ENCODE data around the gene TIGD4.
"Not testable (repeated sequence)": the region's sequence is repeated elsewhere in the genome, so short reads cannot be mapped to it uniquely, and the experiment has no call there.

The TIGD4 gene

DNA sequence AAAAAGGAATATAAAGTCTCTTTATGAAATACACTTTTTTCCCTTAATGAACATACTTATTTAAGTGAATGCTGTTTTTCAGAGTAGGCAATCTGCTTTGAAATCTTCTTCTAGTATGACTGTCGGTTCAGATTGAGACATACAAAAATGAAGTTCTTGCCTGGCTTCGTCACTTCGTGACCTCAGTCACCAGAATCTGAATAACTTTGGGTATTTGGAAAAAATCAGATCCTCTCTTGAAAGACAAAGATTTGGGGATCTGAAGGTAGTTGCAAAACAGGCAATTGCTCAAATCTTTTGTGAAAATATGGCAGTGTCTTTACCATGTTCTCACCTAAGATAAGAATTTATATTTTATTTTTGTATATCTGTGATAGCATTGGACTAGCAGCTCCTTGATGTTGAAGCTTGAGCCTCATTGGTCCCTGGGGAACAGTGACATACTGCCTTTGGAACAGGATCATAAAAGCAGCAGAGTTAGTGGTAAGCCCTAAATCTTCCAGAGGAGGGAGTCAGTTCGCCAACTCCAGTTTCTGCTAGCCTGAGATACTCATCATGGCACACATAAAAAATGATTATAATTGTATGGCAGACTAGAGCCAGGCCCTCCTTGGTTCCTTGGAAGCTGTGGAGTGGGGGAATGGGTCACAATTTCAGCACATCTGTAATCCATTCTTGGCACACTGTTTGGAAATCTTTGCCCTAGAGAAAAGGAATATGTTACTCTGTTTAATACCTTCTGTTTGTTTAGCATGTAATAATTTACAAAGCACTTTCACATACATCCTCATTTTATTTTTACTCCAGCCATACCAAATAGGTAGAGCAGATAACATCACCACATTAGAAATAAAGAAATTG is 5.2 kb upstream of the TIGD4 start:
- in situ Hi-C loops (cut with MboI; ENCODE audit: low sequenced_read_pairs), result no loop called here

- in situ Hi-C loops (cut with MboI; ENCODE audit: low sequenced_read_pairs), result no loop called here
These were observed 793 bp upstream of the TIGD4 start for GRCh38 chr4:152780267-152780778.

- in situ Hi-C loops (cut with MboI; ENCODE audit: low sequenced_read_pairs), result no loop called here
These were observed 646 bp downstream of the TIGD4 start for GRCh38 chr4:152778656-152779512.

GRCh38 chr4:152777488-152777887 is 2.0 kb downstream of the TIGD4 start:
- in situ Hi-C loops (cut with MboI; ENCODE audit: low sequenced_read_pairs), result no loop called here

DNA sequence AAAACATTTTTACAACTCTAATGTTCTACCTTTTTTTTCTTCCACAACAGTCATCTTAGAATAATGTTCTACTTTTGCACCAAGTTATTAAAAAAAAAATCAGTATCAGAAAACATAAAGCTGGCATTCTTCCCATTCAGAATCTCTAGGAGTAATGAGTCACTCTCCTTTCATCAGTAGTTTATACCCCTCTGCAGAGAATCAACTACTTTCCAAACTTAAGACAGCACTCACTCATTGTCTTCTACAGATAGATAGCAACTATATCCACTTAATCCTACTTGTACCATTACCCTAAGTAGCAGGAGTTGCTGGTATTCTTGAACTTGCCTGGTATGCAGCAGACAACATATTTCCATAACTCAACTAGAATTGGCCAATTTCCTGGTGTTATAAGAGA is 3.2 kb downstream of the TIGD4 start:
- in situ Hi-C loops (cut with MboI; ENCODE audit: low sequenced_read_pairs), result no loop called here

DNA sequence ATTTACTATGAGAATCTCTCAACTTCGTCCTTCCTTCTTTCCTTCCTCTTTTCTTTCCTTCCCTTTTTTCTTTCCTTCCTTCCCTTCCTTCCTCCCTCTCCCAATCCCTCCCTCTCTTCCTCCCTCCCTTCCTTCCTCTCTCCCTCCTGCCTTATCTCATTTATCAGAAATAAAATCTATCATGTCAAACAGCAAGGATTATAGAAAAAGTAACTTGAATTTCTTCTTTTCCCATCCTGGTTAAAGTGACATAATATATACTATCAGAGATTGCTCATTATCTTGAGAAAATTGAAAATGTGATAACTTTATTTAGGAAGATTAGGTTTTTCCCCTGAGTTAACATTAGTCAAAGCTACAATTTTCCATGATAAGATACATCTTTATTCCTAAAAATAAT is 5.6 kb downstream of the TIGD4 start:
- in situ Hi-C loops (cut with MboI; ENCODE audit: low sequenced_read_pairs), result no loop called here

DNA sequence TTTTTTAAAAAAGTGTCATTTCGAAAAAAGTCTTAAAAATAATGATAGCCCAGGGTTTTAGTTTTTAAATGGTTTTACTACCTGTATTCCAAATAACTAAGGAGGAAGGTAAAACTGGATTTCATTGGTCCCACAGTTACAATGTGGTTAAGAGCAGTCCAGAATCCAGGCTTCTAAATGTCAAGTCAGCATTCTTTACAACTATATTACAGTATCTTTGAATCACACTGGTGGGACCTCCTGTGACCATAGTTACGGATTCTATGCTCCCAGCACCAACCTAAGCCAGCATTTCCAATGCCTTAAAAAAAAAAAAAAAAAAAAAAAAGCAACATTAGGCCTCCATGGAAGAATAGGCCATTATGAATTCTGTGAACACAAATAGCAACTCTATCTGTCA is 6.2 kb downstream of the TIGD4 start:
- in situ Hi-C loops (cut with MboI; ENCODE audit: low sequenced_read_pairs), result no loop called here

- in situ Hi-C loops (cut with MboI; ENCODE audit: low sequenced_read_pairs), result no loop called here
These were observed 7.6 kb downstream of the TIGD4 start for GRCh38 chr4:152771741-152772533.

- in situ Hi-C loops (cut with MboI; ENCODE audit: low sequenced_read_pairs), result not testable (repeated sequence)
These were observed 14.3 kb downstream of the TIGD4 start for GRCh38 chr4:152765069-152765737.

GRCh38 chr4:152763796-152764195 is 15.7 kb downstream of the TIGD4 start:
- in situ Hi-C loops (cut with MboI; ENCODE audit: low sequenced_read_pairs), result no loop called here

GRCh38 chr4:152748619-152749018 is 30.9 kb downstream of the TIGD4 start:
- in situ Hi-C loops (cut with MboI; ENCODE audit: low sequenced_read_pairs), result loop anchor here (25.0 kb wide), 1 partner anchor 236 kb away; no protein-coding TSS in a partner anchor

GRCh38 chr4:152747444-152747843 is 32.1 kb downstream of the TIGD4 start:
- in situ Hi-C loops (cut with MboI; ENCODE audit: low sequenced_read_pairs), result loop anchor here (25.0 kb wide), 1 partner anchor 235 kb away; no protein-coding TSS in a partner anchor

- in situ Hi-C loops (cut with MboI; ENCODE audit: low sequenced_read_pairs), result loop anchor here (25.0 kb wide), 1 partner anchor 227 kb away; no protein-coding TSS in a partner anchor
These were observed 40.7 kb downstream of the TIGD4 start for GRCh38 chr4:152738827-152739226.

GRCh38 chr4:152735906-152736305 is 43.6 kb downstream of the TIGD4 start:
- in situ Hi-C loops (cut with MboI; ENCODE audit: low sequenced_read_pairs), result loop anchor here (25.0 kb wide), 1 partner anchor 224 kb away; no protein-coding TSS in a partner anchor

DNA sequence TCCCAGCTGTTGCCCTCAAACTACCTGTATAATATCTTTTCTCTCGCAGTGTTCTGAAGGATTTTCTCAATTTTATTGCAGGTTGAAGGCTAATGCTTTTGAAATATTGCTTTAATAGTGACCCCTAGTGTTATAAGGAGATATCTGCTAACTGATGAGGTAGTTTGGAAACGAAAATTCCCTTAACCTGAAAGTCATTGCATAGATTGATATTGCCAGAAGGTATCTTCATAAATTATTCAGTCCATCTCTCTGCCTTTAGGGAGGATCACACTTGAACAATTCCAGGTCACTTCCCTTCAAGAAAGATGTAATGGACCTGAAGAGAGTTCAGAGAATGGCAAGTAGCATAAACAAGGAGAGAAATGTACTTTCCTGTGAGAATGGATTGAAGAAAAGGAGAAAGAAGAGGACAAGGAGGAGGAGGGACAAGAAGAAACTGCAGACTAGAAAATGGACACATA is 44.1 kb downstream of the TIGD4 start:
- in situ Hi-C loops (cut with MboI; ENCODE audit: low sequenced_read_pairs), result loop anchor here (25.0 kb wide), 1 partner anchor 223 kb away; no protein-coding TSS in a partner anchor

DNA sequence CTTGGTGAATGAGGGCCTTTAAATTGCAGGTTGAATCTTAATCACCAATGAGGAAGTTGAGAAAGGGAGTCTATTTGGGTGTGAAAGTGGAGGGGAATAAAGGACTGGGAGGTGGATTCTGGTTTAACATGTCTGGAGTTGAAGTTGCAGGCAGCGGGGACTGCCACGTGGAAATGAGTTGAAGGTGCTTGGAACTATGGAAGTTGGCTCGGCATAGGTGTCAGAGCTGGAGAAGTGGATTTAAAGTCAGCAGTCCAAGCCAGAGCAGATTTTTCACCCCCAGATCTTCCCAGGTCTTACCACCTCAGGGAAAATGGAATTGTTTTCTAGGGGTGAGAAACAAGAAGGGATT is 44.9 kb downstream of the TIGD4 start:
- in situ Hi-C loops (cut with MboI; ENCODE audit: low sequenced_read_pairs), result loop anchor here (25.0 kb wide), 1 partner anchor 222 kb away; no protein-coding TSS in a partner anchor

DNA sequence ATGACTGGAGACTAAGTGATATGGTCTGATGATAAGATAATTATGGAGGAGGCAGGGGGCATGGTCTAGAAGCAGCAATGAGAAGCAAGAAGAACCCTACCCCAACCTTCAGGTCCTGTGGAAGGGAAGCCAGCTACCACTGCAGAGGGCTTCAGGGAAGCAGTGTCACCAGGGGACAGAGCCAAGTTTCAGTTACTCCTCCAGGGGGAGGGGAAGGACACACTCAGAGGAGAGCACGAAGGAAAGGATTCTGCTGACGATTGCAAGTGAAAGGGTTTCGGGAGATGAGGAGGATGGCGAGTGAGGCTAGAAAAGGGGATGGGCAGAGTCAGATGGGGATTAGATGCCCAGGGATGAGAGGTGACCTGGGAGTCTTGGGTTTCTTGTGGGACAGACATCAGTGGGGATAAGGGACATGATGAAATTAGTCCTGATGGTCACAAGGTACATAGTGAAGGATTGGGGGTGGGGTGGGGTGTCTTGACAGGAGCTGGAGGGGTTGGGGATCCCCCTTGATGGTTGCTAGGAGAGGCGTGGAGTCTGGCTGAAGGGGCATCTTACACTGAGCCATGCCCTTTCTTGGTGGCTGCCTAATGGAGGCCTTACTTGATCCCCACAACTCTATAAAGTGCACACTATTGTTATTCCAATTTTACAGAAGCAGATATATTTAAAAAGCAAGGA is 45.4 kb downstream of the TIGD4 start:
- in situ Hi-C loops (cut with MboI; ENCODE audit: low sequenced_read_pairs), result loop anchor here (25.0 kb wide), 1 partner anchor 222 kb away; no protein-coding TSS in a partner anchor

GRCh38 chr4:152731997-152732396 is 47.5 kb downstream of the TIGD4 start:
- in situ Hi-C loops (cut with MboI; ENCODE audit: low sequenced_read_pairs), result loop anchor here (25.0 kb wide), 1 partner anchor 220 kb away; no protein-coding TSS in a partner anchor

- in situ Hi-C loops (cut with MboI; ENCODE audit: low sequenced_read_pairs), result loop anchor here (25.0 kb wide), 1 partner anchor 217 kb away; no protein-coding TSS in a partner anchor
These were observed 50.1 kb downstream of the TIGD4 start for GRCh38 chr4:152729466-152729865.

Measured in HL-60/S4 treated with retinoic acid at 250 ng/mL for 4 days and 3 days (cell line).